ENCODE measurements around the gene BCAN. TPM values are rescaled to one million over a fixed set of nuclear protein-coding genes. Genes with fewer than 3 reads are reported as not detected.

BCAN gene
- total RNA-seq, 1 experiment from 2014 or later = not detected

DNA sequence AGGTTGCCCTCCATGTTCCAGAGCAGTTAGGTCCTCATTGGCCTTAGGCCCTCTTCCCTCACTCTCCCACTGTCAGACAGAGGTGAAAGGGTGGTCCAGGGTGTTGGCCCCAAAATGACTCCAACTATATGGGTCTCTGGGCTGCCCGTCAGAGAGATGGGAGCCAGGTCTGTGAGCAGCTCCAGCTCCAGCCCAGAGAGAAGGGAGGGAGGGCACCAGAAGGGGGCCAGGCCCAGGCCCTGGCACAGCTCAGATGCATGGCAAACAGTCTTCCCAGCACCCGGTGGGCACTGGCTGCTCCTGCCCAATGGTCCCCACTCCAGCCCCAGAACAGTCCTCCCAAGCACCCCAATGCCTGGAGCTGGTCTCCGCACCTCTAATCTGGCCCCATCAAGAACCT is 2.2 kb downstream of the BCAN start:
- DNase-seq (ENCODE audit: low read depth in 1 of 2, low spot score in 2 of 2) = no peak
- Histone ChIP-seq H3K27ac (no peak overlapping the region), H3K4me3 (no peak overlapping the region), H3K4me1 (replicated peaks) (no peaks in the 10 kb centered on the region; the same call in 1 of the 2 replicates), H3K27me3 (replicated peaks) (peaks cover 84% of the 10 kb centered on the region), H3K36me3 (no peaks in the 10 kb centered on the region), H3K9me3 (replicated peaks) (no peaks in the 10 kb centered on the region)

DNA sequence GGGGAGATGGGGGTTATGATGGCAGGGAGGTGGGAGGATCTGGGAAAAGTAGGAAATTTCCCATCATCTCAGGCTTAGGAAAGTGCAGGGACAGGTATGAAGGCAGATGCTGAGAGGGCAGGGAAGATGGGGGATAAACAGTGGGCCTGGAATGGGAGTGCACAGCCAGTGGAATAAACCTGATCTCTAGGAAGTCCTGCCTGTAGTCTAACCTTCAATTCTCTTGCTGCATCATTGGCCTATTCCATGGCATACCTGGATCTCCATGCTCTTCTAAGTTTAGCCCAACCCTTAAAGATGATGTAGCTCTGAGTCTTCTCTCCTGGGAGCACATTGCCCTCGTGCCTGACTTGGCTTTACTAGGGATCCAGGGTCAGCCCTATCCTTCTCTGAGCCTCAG is 2.7 kb downstream of the BCAN start:
- no peak for DNase-seq (ENCODE audit: low read depth in 1 of 2, low spot score in 2 of 2)
- no peaks in the 10 kb centered on the region for H3K36me3 ChIP-seq
- no peak overlapping the region for H3K4me3 ChIP-seq
- no peak overlapping the region for H3K27ac ChIP-seq
- H3K9me3 ChIP-seq (replicated peaks) = no peaks in the 10 kb centered on the region
- no peaks in the 10 kb centered on the region; the same call in 1 of the 2 replicates for H3K4me1 ChIP-seq (replicated peaks)
- peaks cover 79% of the 10 kb centered on the region for H3K27me3 ChIP-seq (replicated peaks)

DNA sequence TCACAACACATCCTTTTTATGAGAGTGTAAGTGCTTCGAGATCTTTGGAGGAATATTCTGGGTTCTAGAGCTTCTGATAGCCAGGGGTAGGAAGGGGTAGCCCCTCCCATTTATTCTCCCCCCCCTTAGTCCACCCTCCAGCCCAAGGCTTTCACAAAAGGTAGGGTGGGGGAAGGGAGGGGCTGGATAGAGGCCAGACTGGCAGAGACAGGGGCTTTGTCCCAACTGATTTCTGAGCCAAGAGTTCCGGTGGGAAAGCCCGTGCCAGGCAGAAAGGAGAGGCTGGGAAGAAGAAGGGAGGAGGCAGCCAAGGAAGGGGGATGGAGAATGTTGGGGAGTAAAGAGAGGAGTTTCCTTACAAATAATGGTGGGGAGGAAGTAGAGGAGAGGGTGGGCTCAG is 3.1 kb downstream of the BCAN start:
- DNase-seq (ENCODE audit: low read depth in 1 of 2, low spot score in 2 of 2) = no peak
- Histone ChIP-seq H3K27ac (no peak overlapping the region), H3K4me1 (replicated peaks) (no peaks in the 10 kb centered on the region; the same call in 1 of the 2 replicates), H3K9me3 (replicated peaks) (no peaks in the 10 kb centered on the region), H3K4me3 (no peak overlapping the region), H3K36me3 (no peaks in the 10 kb centered on the region), H3K27me3 (replicated peaks) (peaks cover 74% of the 10 kb centered on the region)

- H3K9me3 ChIP-seq (replicated peaks) = no peaks in the 10 kb centered on the region
- H3K27ac ChIP-seq = no peak overlapping the region
- H3K4me1 ChIP-seq (replicated peaks) = no peaks in the 10 kb centered on the region; the same call in 1 of the 2 replicates
- H3K4me3 ChIP-seq = no peak overlapping the region
- H3K27me3 ChIP-seq (replicated peaks) = peaks cover 71% of the 10 kb centered on the region
- DNase-seq (ENCODE audit: low read depth in 1 of 2, low spot score in 2 of 2) = no peak
- H3K36me3 ChIP-seq = no peaks in the 10 kb centered on the region
Observed at GRCh38 chr1:156645666-156646065, 3.7 kb downstream of the BCAN start.

- H3K27me3 ChIP-seq (replicated peaks) = peaks cover 60% of the 10 kb centered on the region
- DNase-seq (ENCODE audit: low read depth in 1 of 2, low spot score in 2 of 2) = no peak
Observed at GRCh38 chr1:156646738-156647211, 4.9 kb downstream of the BCAN start.

DNA sequence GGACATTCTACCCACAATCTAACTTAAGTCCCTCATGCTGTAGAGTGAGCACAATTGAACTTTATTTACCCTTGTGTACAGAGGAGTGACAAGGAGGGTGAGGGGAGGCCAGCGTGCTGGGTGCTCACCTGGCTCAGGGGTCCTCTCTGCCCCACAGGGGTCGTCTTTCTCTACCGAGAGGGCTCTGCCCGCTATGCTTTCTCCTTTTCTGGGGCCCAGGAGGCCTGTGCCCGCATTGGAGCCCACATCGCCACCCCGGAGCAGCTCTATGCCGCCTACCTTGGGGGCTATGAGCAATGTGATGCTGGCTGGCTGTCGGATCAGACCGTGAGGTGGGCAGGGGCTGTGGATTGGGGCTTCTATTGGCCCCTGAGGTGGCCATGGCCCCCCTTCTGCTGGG is 5.4 kb downstream of the BCAN start:
- Histone ChIP-seq H3K27ac (no peak overlapping the region), H3K4me1 (replicated peaks) (no peaks in the 10 kb centered on the region; the same call in 1 of the 2 replicates), H3K36me3 (no peaks in the 10 kb centered on the region), H3K4me3 (no peak overlapping the region), H3K27me3 (replicated peaks) (peaks cover 59% of the 10 kb centered on the region), H3K9me3 (replicated peaks) (no peaks in the 10 kb centered on the region)
- DNase-seq (ENCODE audit: low read depth in 1 of 2, low spot score in 2 of 2) = no peak

More at GRCh38 chr1:156646738-156647211, 4.9 kb downstream of the BCAN start:
- H3K9me3 ChIP-seq (replicated peaks) = no peaks in the 10 kb centered on the region
- no peak overlapping the region for H3K27ac ChIP-seq
- H3K4me3 ChIP-seq = no peak overlapping the region
- H3K4me1 ChIP-seq (replicated peaks) = no peaks in the 10 kb centered on the region; the same call in 1 of the 2 replicates
- no peaks in the 10 kb centered on the region for H3K36me3 ChIP-seq

DNA sequence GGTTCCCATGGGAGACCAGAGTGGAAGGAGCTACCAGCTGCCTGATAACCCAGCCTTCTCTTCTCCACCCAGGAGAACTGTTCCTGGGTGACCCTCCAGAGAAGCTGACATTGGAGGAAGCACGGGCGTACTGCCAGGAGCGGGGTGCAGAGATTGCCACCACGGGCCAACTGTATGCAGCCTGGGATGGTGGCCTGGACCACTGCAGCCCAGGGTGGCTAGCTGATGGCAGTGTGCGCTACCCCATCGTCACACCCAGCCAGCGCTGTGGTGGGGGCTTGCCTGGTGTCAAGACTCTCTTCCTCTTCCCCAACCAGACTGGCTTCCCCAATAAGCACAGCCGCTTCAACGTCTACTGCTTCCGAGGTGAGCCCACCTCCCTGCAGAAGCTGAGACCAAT is 6.6 kb downstream of the BCAN start:
- H3K4me1 ChIP-seq (replicated peaks) = no peaks in the 10 kb centered on the region
- H3K27ac ChIP-seq = no peak overlapping the region
- H3K9me3 ChIP-seq (replicated peaks) = no peaks in the 10 kb centered on the region
- no peaks in the 10 kb centered on the region for H3K36me3 ChIP-seq
- DNase-seq (ENCODE audit: low read depth in 1 of 2, low spot score in 2 of 2) = no peak
- no peak overlapping the region for H3K4me3 ChIP-seq
- H3K27me3 ChIP-seq (replicated peaks) = peaks cover 47% of the 10 kb centered on the region

DNA sequence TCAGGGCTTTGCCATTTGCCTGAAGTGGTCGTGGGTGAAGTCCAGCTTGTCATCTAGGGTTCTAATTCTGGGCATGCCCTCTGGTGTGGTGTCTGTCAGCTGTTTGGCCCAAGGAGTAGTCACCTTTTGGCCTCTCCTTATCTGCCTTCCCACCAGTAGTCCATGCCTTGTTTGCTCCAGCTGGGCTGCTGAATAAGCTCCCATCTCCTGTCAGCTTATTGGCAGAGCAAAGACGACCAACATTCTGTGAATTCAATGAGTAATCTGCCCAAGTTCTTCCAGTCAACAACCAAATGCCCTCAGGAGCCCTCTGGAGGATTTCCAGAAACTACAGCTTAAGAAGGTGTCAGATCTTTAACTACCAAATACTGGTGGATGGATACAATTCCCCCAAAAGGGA is 7.0 kb downstream of the BCAN start:
- Histone ChIP-seq H3K36me3 (no peaks in the 10 kb centered on the region), H3K27me3 (replicated peaks) (peaks cover 45% of the 10 kb centered on the region), H3K4me1 (replicated peaks) (no peaks in the 10 kb centered on the region), H3K4me3 (no peak overlapping the region), H3K9me3 (replicated peaks) (no peaks in the 10 kb centered on the region), H3K27ac (no peak overlapping the region)
- no peak for DNase-seq (ENCODE audit: low read depth in 1 of 2, low spot score in 2 of 2)

DNA sequence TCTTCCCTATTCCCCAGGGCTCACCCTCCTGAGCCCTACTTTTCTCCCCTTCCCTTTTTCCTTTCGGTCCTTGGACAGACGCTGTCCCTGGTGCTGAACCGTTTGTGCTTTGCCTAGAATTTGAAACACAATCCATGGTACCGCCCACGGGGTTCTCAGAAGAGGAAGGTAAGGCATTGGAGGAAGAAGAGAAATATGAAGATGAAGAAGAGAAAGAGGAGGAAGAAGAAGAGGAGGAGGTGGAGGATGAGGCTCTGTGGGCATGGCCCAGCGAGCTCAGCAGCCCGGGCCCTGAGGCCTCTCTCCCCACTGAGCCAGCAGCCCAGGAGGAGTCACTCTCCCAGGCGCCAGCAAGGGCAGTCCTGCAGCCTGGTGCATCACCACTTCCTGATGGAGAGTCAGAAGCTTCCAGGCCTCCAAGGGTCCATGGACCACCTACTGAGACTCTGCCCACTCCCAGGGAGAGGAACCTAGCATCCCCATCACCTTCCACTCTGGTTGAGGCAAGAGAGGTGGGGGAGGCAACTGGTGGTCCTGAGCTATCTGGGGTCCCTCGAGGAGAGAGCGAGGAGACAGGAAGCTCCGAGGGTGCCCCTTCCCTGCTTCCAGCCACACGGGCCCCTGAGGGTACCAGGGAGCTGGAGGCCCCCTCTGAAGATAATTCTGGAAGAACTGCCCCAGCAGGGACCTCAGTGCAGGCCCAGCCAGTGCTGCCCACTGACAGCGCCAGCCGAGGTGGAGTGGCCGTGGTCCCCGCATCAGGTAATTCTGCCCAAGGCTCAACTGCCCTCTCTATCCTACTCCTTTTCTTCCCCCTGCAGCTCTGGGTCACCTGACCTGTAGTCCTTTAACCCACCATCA is 10.4 kb downstream of the BCAN start:
- Histone ChIP-seq H3K4me1 (replicated peaks) (peaks cover 8% of the 10 kb centered on the region), H3K4me3 (no peak overlapping the region), H3K36me3 (no peaks in the 10 kb centered on the region), H3K27me3 (replicated peaks) (peaks cover 44% of the 10 kb centered on the region), H3K9me3 (replicated peaks) (no peaks in the 10 kb centered on the region), H3K27ac (no peak overlapping the region)
- DNase-seq (ENCODE audit: low read depth in 1 of 2, low spot score in 2 of 2) = no peak

GRCh38 chr1:156652992-156653355 is 11.1 kb downstream of the BCAN start:
- Histone ChIP-seq H3K9me3 (replicated peaks) (no peaks in the 10 kb centered on the region), H3K4me3 (no peak overlapping the region), H3K4me1 (replicated peaks) (peaks cover 11% of the 10 kb centered on the region), H3K27me3 (replicated peaks) (peaks cover 39% of the 10 kb centered on the region), H3K27ac (no peak overlapping the region), H3K36me3 (no peaks in the 10 kb centered on the region)
- no peak for DNase-seq (ENCODE audit: low read depth in 1 of 2, low spot score in 2 of 2)

- DNase-seq (ENCODE audit: low read depth in 1 of 2, low spot score in 2 of 2) = no peak
- Histone ChIP-seq H3K27me3 (replicated peaks) (peaks cover 32% of the 10 kb centered on the region), H3K9me3 (replicated peaks) (no peaks in the 10 kb centered on the region), H3K4me1 (replicated peaks) (peaks cover 15% of the 10 kb centered on the region), H3K36me3 (no peaks in the 10 kb centered on the region), H3K4me3 (no peak overlapping the region), H3K27ac (no peak overlapping the region)
Observed at GRCh38 chr1:156654700-156655099, 12.8 kb downstream of the BCAN start.

DNA sequence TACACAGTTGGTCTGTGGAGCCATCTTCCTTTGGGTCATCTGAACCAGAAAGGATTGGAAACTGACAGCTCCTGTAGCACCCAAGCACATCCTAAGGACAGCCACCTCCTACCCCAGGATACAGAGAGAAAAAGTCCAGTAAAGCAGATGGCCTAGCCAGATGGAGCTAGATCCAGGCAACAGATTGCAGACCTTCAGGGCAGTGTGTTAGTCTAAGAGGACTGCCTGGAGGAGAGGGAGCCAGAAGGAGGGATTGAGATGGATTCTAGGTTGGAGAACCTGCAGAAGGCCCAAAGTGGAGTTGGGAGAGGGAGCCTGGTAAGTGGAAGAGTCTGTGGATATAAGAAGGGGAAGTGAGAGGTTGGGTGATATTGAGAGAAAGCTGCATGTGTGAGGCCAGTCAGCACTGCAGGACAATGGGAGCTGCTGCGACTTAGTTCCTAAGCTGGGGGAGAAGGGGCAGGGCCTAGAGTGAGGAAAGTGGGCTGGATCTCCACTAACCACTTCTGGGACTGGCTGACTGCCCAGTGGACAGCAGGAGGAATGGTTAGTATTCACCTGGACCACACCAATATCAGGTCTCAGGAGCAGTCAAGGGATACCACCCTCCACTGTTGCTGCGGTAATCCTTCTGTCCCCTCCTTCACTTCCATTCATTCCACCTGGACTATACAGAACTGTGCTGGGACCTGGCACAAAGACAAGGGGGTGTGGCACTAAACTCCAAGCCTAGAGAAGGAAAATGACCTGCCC is 13.4 kb downstream of the BCAN start:
- no peak overlapping the region for H3K4me3 ChIP-seq
- no peaks in the 10 kb centered on the region for H3K9me3 ChIP-seq (replicated peaks)
- no peak overlapping the region for H3K27ac ChIP-seq
- no peaks in the 10 kb centered on the region for H3K36me3 ChIP-seq
- DNase-seq (ENCODE audit: low read depth in 1 of 2, low spot score in 2 of 2) = no peak
- H3K4me1 ChIP-seq (replicated peaks) = peaks cover 21% of the 10 kb centered on the region
- peaks cover 32% of the 10 kb centered on the region for H3K27me3 ChIP-seq (replicated peaks)

GRCh38 chr1:156655904-156656516 is 14.1 kb downstream of the BCAN start:
- H3K4me1 ChIP-seq (replicated peaks) = peaks cover 28% of the 10 kb centered on the region
- H3K4me3 ChIP-seq = no peak overlapping the region
- no peaks in the 10 kb centered on the region for H3K9me3 ChIP-seq (replicated peaks)
- H3K27ac ChIP-seq = no peak overlapping the region
- peaks cover 32% of the 10 kb centered on the region for H3K27me3 ChIP-seq (replicated peaks)
- no peaks in the 10 kb centered on the region for H3K36me3 ChIP-seq
- no peak for DNase-seq (ENCODE audit: low read depth in 1 of 2, low spot score in 2 of 2)
